ENCODE results near the gene KMT5B. TPM values are rescaled to one million over a fixed set of nuclear protein-coding genes. Genes with fewer than 3 reads are reported as not detected.

The KMT5B gene
- total RNA-seq, 2 donors from 2014 or later, result 20.2 to 20.5 TPM

DNA sequence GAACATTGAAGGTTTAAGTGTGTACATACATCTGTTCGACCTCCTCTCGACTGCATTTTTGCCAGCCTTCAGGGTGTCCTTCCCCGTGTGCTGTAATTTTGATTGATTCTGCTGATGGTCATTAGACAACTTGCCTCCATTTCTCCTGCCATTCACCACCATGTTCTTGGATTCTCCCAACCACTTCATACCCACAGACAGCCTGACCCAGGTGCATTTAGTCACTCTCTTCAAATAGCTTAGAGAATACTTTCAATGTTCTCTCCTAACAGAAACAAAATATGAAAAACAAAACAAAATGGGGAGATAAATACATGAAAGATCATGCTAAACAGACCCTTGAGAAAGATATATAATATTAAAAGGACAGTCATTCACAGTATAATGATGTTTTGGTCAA lies 23.2 kb downstream of the KMT5B start:
- TF ChIP-seq, protein P1, sequence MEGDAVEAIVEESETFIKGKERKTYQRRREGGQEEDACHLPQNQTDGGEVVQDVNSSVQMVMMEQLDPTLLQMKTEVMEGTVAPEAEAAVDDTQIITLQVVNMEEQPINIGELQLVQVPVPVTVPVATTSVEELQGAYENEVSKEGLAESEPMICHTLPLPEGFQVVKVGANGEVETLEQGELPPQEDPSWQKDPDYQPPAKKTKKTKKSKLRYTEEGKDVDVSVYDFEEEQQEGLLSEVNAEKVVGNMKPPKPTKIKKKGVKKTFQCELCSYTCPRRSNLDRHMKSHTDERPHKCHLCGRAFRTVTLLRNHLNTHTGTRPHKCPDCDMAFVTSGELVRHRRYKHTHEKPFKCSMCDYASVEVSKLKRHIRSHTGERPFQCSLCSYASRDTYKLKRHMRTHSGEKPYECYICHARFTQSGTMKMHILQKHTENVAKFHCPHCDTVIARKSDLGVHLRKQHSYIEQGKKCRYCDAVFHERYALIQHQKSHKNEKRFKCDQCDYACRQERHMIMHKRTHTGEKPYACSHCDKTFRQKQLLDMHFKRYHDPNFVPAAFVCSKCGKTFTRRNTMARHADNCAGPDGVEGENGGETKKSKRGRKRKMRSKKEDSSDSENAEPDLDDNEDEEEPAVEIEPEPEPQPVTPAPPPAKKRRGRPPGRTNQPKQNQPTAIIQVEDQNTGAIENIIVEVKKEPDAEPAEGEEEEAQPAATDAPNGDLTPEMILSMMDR (IDR thresholded peaks at IDR 0.05), result no peak
- Histone ChIP-seq H3K9me3 (no peaks in the 10 kb centered on the region), H3K4me1 (peaks cover 0 to 25% of the 10 kb centered on the region in 2 donors), H3K27me3 (no peaks in the 10 kb centered on the region), H3K27ac (no peak overlapping the region), H3K36me3 (peaks cover 17% of the 10 kb centered on the region), H3K4me3 (no peak overlapping the region)
- no peak for DNase-seq (ENCODE audit: low spot score)

DNA sequence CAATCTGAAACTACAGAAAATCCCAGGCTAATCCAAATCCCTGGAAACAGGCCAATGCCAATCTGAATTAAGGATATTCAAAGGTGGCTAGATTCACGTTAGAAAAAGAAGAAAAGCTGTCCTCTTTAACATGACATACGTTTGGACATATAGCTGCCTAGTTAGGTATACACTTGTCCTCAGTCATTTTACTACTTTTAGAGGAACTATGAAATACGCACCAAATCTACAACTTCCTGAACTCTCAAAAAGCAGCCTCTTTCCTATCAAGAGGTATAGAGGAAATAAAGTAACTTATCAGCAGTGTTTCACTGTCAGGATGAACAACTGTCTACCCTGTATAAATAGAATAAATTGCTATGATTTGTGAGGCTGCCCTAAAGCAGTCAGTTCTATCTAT lies 24.0 kb downstream of the KMT5B start:
- TF ChIP-seq, protein P1 (IDR thresholded peaks at IDR 0.05), result no peak
- no peak overlapping the region for H3K4me3 ChIP-seq
- DNase-seq (ENCODE audit: low spot score), result no peak
- H3K4me1 ChIP-seq, result peaks cover 0 to 20% of the 10 kb centered on the region in 2 donors
- no peak overlapping the region for H3K27ac ChIP-seq
- H3K9me3 ChIP-seq, result no peaks in the 10 kb centered on the region
- H3K27me3 ChIP-seq, result no peaks in the 10 kb centered on the region
- H3K36me3 ChIP-seq, result peaks cover 25% of the 10 kb centered on the region

DNA sequence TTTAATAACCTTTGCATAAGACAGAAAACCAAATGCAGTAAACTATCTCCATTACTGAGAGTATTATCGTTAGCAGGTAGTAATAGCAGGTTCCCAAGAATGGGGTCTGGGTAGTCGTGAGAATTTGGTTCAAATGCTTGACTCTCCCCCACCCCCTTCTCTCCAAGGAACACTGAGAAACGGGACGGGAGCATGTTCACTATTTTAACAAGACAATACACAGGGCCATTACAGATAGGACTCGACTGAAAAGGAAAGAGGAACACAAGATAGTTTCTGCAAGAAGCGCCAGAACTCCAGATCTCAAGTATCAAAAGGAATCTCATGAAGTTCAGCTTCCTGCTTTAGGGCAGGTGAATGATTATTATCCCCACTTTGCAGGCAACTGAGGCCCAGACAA lies 27.0 kb downstream of the KMT5B start:
- H3K27me3 ChIP-seq, result no peaks in the 10 kb centered on the region
- H3K36me3 ChIP-seq, result peaks cover 43% of the 10 kb centered on the region

DNA sequence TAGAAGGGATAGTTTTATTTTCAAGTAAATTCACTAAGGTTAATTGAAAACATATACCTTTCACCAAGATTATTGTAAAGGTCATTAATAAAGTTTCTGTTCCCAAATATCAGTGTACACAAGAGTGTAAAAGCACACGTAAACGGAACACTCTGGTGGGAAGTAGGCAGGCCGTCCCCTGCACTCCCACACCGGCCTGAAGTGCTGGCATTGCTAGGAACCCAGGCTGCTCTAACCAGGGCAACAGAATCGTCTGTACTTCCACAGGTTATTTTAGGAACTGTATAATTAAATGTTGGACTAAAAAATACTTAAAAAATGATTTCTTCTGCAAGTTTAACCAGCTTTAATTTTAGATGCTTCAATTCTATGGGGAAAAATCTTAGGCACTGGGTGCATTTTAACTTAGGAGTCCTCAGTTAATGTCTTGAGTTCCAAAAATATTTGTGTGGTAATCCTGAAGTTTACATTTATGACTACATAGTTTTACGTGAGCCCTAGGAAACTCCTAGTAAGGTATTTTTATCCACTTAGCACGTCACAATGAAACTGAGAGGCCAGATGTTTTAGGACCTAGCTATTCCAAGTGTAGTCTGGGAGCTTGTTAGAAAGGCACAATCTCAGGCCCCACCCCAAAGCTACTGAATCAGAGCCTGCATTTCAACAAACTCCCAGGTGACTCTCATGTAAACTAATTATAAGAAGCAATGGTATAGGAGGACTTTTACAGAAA lies 31.2 kb downstream of the KMT5B start:
- no peaks in the 10 kb centered on the region for H3K9me3 ChIP-seq
- no peaks in the 10 kb centered on the region for H3K27me3 ChIP-seq
- no peak overlapping the region for H3K4me3 ChIP-seq
- H3K27ac ChIP-seq, result no peak overlapping the region
- peaks cover 58% of the 10 kb centered on the region for H3K36me3 ChIP-seq
- TF ChIP-seq, protein P1 (IDR thresholded peaks at IDR 0.05), result no peak
- H3K4me1 ChIP-seq, result no peaks in the 10 kb centered on the region
- DNase-seq (ENCODE audit: low spot score), result no peak

More for the DNA sequence above, 27.0 kb downstream of the KMT5B start:
- Histone ChIP-seq H3K27ac (no peak overlapping the region), H3K4me3 (no peak overlapping the region), H3K4me1 (peaks cover 0 to 9% of the 10 kb centered on the region in 2 donors), H3K9me3 (no peaks in the 10 kb centered on the region)
- TF ChIP-seq, protein P1 (IDR thresholded peaks at IDR 0.05), result no peak
- DNase-seq (ENCODE audit: low spot score), result no peak

- Histone ChIP-seq H3K4me1 (no peaks in the 10 kb centered on the region), H3K27ac (no peak overlapping the region), H3K9me3 (no peaks in the 10 kb centered on the region), H3K36me3 (peaks cover 58% of the 10 kb centered on the region), H3K4me3 (no peak overlapping the region), H3K27me3 (no peaks in the 10 kb centered on the region)
- DNase-seq (ENCODE audit: low spot score), result no peak
- TF ChIP-seq, protein P1 (IDR thresholded peaks at IDR 0.05), result no peak
Observed at GRCh38 chr11:68179847-68180246, 33.2 kb downstream of the KMT5B start.

DNA sequence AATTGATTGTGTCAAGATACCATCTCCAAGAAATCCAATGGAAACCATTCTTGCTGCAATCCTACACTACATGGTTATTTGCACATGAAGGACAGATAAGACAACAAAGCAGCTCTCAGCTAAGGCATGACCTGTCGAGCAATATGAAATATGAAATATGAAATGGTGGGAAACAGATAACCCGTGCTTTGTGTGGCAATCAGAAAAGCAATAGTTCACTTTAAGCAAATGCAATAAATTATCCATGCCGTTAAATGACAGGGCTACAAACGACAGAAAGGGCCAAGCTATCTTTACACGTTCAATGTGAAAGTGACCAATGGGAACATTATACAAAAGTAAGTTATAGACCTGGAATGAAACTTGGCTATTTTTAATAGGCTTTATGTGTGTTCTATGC lies 35.2 kb downstream of the KMT5B start:
- DNase-seq (ENCODE audit: low spot score), result no peak
- TF ChIP-seq, protein P1 (IDR thresholded peaks at IDR 0.05), result no peak
- H3K36me3 ChIP-seq, result peaks cover 58% of the 10 kb centered on the region
- H3K4me1 ChIP-seq, result no peaks in the 10 kb centered on the region
- H3K4me3 ChIP-seq, result no peak overlapping the region
- H3K27ac ChIP-seq, result no peak overlapping the region
- no peaks in the 10 kb centered on the region for H3K9me3 ChIP-seq
- H3K27me3 ChIP-seq, result no peaks in the 10 kb centered on the region
